ENCODE measurements around the gene AMPD1. TPM values are rescaled to one million over a fixed set of nuclear protein-coding genes. Genes with fewer than 3 reads are reported as not detected.

The AMPD1 gene
- total and polyA plus RNA-seq, 7 donors: 4.8 to 289 (median 129) TPM

- Histone ChIP-seq H3K4me3 (no peak overlapping the region), H3K9me3 (no peaks in the 10 kb centered on the region), H3K27ac (peak overlapping the region; percentile 91), H3K27me3 (ENCODE audit: insufficient read depth in 3 of 3, low read length in 2 of 3) (no peaks in the 10 kb centered on the region), H3K36me3 (ENCODE audit: insufficient read depth in 1 of 2, low read depth in 1 of 2) (peaks cover 0 to 57% of the 10 kb centered on the region in 2 donors), H3K4me1 (peaks cover 20% of the 10 kb centered on the region)
- no peak for DNase-seq
- TF ChIP-seq CTCF (IDR thresholded peaks at IDR 0.05): no peak
- no peak for ATAC-seq
- 41 to 76% (median 45%) methylated on average over 7 of the region's 7 CpGs for WGBS, 3 donors
- intact Hi-C loops (cut with DNase I): loop anchor here in 1 of 2 donors (5.0 kb wide), 1 partner anchor 85 kb away; the partner anchor contains the start of gene CSDE1
Observed at GRCh38 chr1:114671939-114672275, 23.4 kb downstream of the AMPD1 start.

- ATAC-seq: no peak
- peak; percentile 34 for TF ChIP-seq CTCF (IDR thresholded peaks at IDR 0.05)
- H3K36me3 ChIP-seq (ENCODE audit: insufficient read depth in 1 of 2, low read depth in 1 of 2): peaks cover 0 to 54% of the 10 kb centered on the region in 2 donors
- no peaks in the 10 kb centered on the region for H3K27me3 ChIP-seq (ENCODE audit: insufficient read depth in 3 of 3, low read length in 2 of 3)
- H3K4me1 ChIP-seq: peaks cover 20% of the 10 kb centered on the region
- H3K9me3 ChIP-seq: no peaks in the 10 kb centered on the region
- 38 to 59% (median 47%) methylated on average over 9 of the region's 9 CpGs for WGBS, 3 donors
- no peak for DNase-seq
- intact Hi-C loops (cut with DNase I): loop anchor here in 1 of 2 donors (5.0 kb wide), 1 partner anchor 86 kb away; the partner anchor contains the start of gene CSDE1
- H3K27ac ChIP-seq: peak overlapping the region; percentile 91
- peak overlapping the region; percentile 81 for H3K4me3 ChIP-seq
Observed at GRCh38 chr1:114671011-114671938, 24.1 kb downstream of the AMPD1 start.

GRCh38 chr1:114670083-114671010 is 25.0 kb downstream of the AMPD1 start:
- peak; percentile 18 for TF ChIP-seq CTCF (IDR thresholded peaks at IDR 0.05)
- peaks cover 20% of the 10 kb centered on the region for H3K4me1 ChIP-seq
- intact Hi-C loops (cut with DNase I): loop anchor here in 1 of 2 donors (5.0 kb wide), 1 partner anchor 87 kb away; the partner anchor contains the start of gene CSDE1
- H3K36me3 ChIP-seq (ENCODE audit: insufficient read depth in 1 of 2, low read depth in 1 of 2): peaks cover 0 to 48% of the 10 kb centered on the region in 2 donors
- no peaks in the 10 kb centered on the region for H3K9me3 ChIP-seq
- no peaks in the 10 kb centered on the region for H3K27me3 ChIP-seq (ENCODE audit: insufficient read depth in 3 of 3, low read length in 2 of 3)
- DNase-seq: peak; percentile 95 to 97
- peak overlapping the region; percentile 81 for H3K4me3 ChIP-seq
- peak; percentile 91 to 96 (median 92) for ATAC-seq
- peak overlapping the region; percentile 91 for H3K27ac ChIP-seq
- 2% methylated on average over 43 to 45 of the region's 45 CpGs for WGBS, 3 donors

- H3K36me3 ChIP-seq (ENCODE audit: insufficient read depth in 1 of 2, low read depth in 1 of 2): peaks cover 0 to 47% of the 10 kb centered on the region in 2 donors
- no peak for TF ChIP-seq CTCF (IDR thresholded peaks at IDR 0.05)
- peak within 1 kb of the TSS; percentile 91 for H3K27ac ChIP-seq
- H3K9me3 ChIP-seq: no peaks in the 10 kb centered on the region
- DNase-seq: no peak
- intact Hi-C loops (cut with DNase I): loop anchor here in 1 of 2 donors (5.0 kb wide), 1 partner anchor 88 kb away; the partner anchor contains the start of gene CSDE1
- WGBS, 3 donors: 8 to 9% (median 8%) methylated on average over 48 to 50 of the region's 50 CpGs
- peaks cover 20% of the 10 kb centered on the region for H3K4me1 ChIP-seq
- peak; percentile 26 to 56 (median 41) for ATAC-seq
- H3K27me3 ChIP-seq (ENCODE audit: insufficient read depth in 3 of 3, low read length in 2 of 3): no peaks in the 10 kb centered on the region
- H3K4me3 ChIP-seq: peak within 1 kb of the TSS; percentile 81
Observed at GRCh38 chr1:114669562-114670082, 25.7 kb downstream of the AMPD1 start, which contains the start of gene DENND2C. TSS of gene DENND2C (minus strand) at chr1:114670049. CDS start at chr1:114625984, 44,065 bp downstream.

Measured in psoas muscle (tissue), 8 donors.